ENCODE measurements around the gene TMPRSS11F. TPM values are rescaled to one million over a fixed set of nuclear protein-coding genes. Genes with fewer than 3 reads are reported as not detected.

Gene TMPRSS11F
- total and polyA plus RNA-seq, 2 donors (not counting 3 experiments of a cell fraction or from before 2014, with no cell fraction given), result not detected

GRCh38 chr4:68079928-68080327 is 49.7 kb downstream of the TMPRSS11F start:
- no peaks in the 10 kb centered on the region for H3K4me1 ChIP-seq (ENCODE audit: control insufficient read depth, extremely low read depth, insufficient read depth, low read length)
- DNase-seq (ENCODE audit: low read depth, low spot score) (no peak), FAIRE-seq (no peak)
- no peaks in the 10 kb centered on the region for H3K36me3 ChIP-seq (ENCODE audit: control insufficient read depth in 2 of 2, extremely low read depth in 1 of 2, insufficient read depth in 2 of 2, low read length in 2 of 2)
- POLR2A ChIA-PET, result no interaction called here
- no peaks in the 10 kb centered on the region for H4K20me1 ChIP-seq (replicated peaks; ENCODE audit: control insufficient read depth, extremely low read depth, insufficient read depth, low read length)
- no peak overlapping the region for H3K9ac ChIP-seq (replicated peaks; ENCODE audit: extremely low read depth, insufficient read depth, low read length)
- H3K27me3 ChIP-seq (ENCODE audit: control insufficient read depth in 2 of 2, insufficient read depth in 2 of 2, low read length in 2 of 2), result no peaks in the 10 kb centered on the region
- BruUV-seq (replicated peaks), result no TSS peak
- H3K4me2 ChIP-seq (ENCODE audit: insufficient read depth, low read length), result no peak overlapping the region
- no peaks in the 10 kb centered on the region for H3K79me2 ChIP-seq (ENCODE audit: control insufficient read depth, insufficient read depth, low read length)
- H3K27ac ChIP-seq (ENCODE audit: insufficient read depth, low read depth, low read length), result no peak overlapping the region
- CTCF ChIA-PET, result no interaction called here
- dilution Hi-C loops (cut with MboI; ENCODE audit: extremely low pct_ligation_motif_present, low sequenced_read_pairs), result no loop called here
- intact Hi-C loops (cut with micrococcal nuclease), result no loop called here
- H3K9me1 ChIP-seq (replicated peaks; ENCODE audit: control insufficient read depth, extremely low read depth, insufficient read depth, low read length), result no peaks in the 10 kb centered on the region
- H2AFZ ChIP-seq (ENCODE audit: low read depth, low read length), result no peak overlapping the region
- H3K9me3 ChIP-seq (replicated peaks; ENCODE audit: control insufficient read depth, insufficient read depth, low read length), result no peaks in the 10 kb centered on the region
- TF ChIP-seq FOS (IDR thresholded peaks at IDR 0.05; ENCODE audit: borderline replicate concordance, insufficient read depth, low read length) (no peak), CTCF (IDR thresholded peaks at IDR 0.05; ENCODE audit: extremely low read depth in 1 of 2, insufficient read depth in 1 of 2, low read depth in 1 of 2, low read length in 2 of 2) (no peak), POLR2A (IDR thresholded peaks at IDR 0.05; ENCODE audit: low read depth, low read length) (no peak), MAX (IDR thresholded peaks at IDR 0.05; ENCODE audit: insufficient read depth, insufficient read length) (no peak), POLR2AphosphoS5 (IDR thresholded peaks at IDR 0.05; ENCODE audit: insufficient read depth, low read depth, low read length) (no peak), GATA2 (IDR thresholded peaks at IDR 0.05; ENCODE audit: insufficient read depth, insufficient read length, low read depth, low read length) (no peak)
- H3K4me3 ChIP-seq (replicated peaks in 1 of 3; ENCODE audit: insufficient read depth in 1 of 3, low read depth in 1 of 3, low read length in 3 of 3), result no peak overlapping the region

- Histone ChIP-seq H3K36me3 (ENCODE audit: control insufficient read depth in 2 of 2, extremely low read depth in 1 of 2, insufficient read depth in 2 of 2, low read length in 2 of 2) (no peaks in the 10 kb centered on the region), H3K9me1 (replicated peaks; ENCODE audit: control insufficient read depth, extremely low read depth, insufficient read depth, low read length) (no peaks in the 10 kb centered on the region), H3K9me3 (replicated peaks; ENCODE audit: control insufficient read depth, insufficient read depth, low read length) (no peaks in the 10 kb centered on the region), H3K4me3 (replicated peaks in 1 of 3; ENCODE audit: insufficient read depth in 1 of 3, low read depth in 1 of 3, low read length in 3 of 3) (no peak overlapping the region), H3K9ac (replicated peaks; ENCODE audit: extremely low read depth, insufficient read depth, low read length) (no peak overlapping the region), H2AFZ (ENCODE audit: low read depth, low read length) (no peak overlapping the region), H3K27ac (ENCODE audit: insufficient read depth, low read depth, low read length) (no peak overlapping the region), H3K4me2 (ENCODE audit: insufficient read depth, low read length) (no peak overlapping the region), H3K4me1 (ENCODE audit: control insufficient read depth, extremely low read depth, insufficient read depth, low read length) (no peaks in the 10 kb centered on the region), H3K79me2 (ENCODE audit: control insufficient read depth, insufficient read depth, low read length) (no peaks in the 10 kb centered on the region), H3K27me3 (ENCODE audit: control insufficient read depth in 2 of 2, insufficient read depth in 2 of 2, low read length in 2 of 2) (no peaks in the 10 kb centered on the region), H4K20me1 (replicated peaks; ENCODE audit: control insufficient read depth, extremely low read depth, insufficient read depth, low read length) (no peaks in the 10 kb centered on the region)
- intact Hi-C loops (cut with micrococcal nuclease) (no loop called here), dilution Hi-C loops (cut with MboI; ENCODE audit: extremely low pct_ligation_motif_present, low sequenced_read_pairs) (no loop called here)
- no peak for TF ChIP-seq POLR2A (IDR thresholded peaks at IDR 0.05; ENCODE audit: low read depth, low read length)
- no peak for TF ChIP-seq POLR2AphosphoS5 (IDR thresholded peaks at IDR 0.05; ENCODE audit: insufficient read depth, low read depth, low read length)
- no peak for TF ChIP-seq MAX (IDR thresholded peaks at IDR 0.05; ENCODE audit: insufficient read depth, insufficient read length)
- TF ChIP-seq CTCF (IDR thresholded peaks at IDR 0.05; ENCODE audit: extremely low read depth in 1 of 2, insufficient read depth in 1 of 2, low read depth in 1 of 2, low read length in 2 of 2), result no peak
- TF ChIP-seq FOS (IDR thresholded peaks at IDR 0.05; ENCODE audit: borderline replicate concordance, insufficient read depth, low read length), result no peak
- no peak for TF ChIP-seq MYC (IDR thresholded peaks at IDR 0.05; ENCODE audit: low read depth, low read length)
- no peak for TF ChIP-seq JUN (IDR thresholded peaks at IDR 0.05; ENCODE audit: borderline replicate concordance, insufficient read depth, insufficient read length, low read depth)
- no peak for TF ChIP-seq GATA2 (IDR thresholded peaks at IDR 0.05; ENCODE audit: insufficient read depth, insufficient read length, low read depth, low read length)
- TF ChIP-seq EZH2 (IDR thresholded peaks at IDR 0.05; ENCODE audit: borderline replicate concordance, low read depth, low read length, severe bottlenecking), result no peak
- BruUV-seq (replicated peaks), result no TSS peak
- ChIA-PET POLR2A (no interaction called here), CTCF (no interaction called here)
- DNase-seq (ENCODE audit: low read depth, low spot score) (no peak), FAIRE-seq (no peak)
Measured at GRCh38 chr4:68077737-68078136, 51.9 kb downstream of the TMPRSS11F start.
